Heart left ventricle (tissue), 16 donors: Measurements from ENCODE around the gene SNAPIN. TPM values are rescaled to one million over a fixed set of nuclear protein-coding genes. Genes with fewer than 3 reads are reported as not detected.

Experiments
- ATAC-seq, 4 donors: fragments of 200-7000 bp; cut with Tn5 transposase; one replicate each; pipeline ENCODE4 v1.9.1; 2020 to 2022; ENCODE audit warnings: moderate library complexity in 4 of 4, mild to moderate bottlenecking in 3 of 4, moderate number of reproducible peaks in 1 of 4
- DNase-seq, 5 donors: peaks; one replicate each; pipeline ENCODE4 v3.0.0-alpha.2; 2020
- H3K27ac ChIP-seq, 12 donors: fragments of 200-600 bp; sonication (generic) in 4 of 12; one replicate each; pipeline versions ENCODE4 v1.5.0 to v1.8.0; 2016 to 2022; ENCODE audit warnings: mild to moderate bottlenecking in 2 of 12
- H3K27me3 ChIP-seq, 9 donors: fragments of 200-600 bp; sonication (generic) in 2 of 9; one replicate each; pipeline versions ENCODE4 v1.5.1 to v1.8.0; 2016 to 2022; ENCODE audit warnings: mild to moderate bottlenecking in 3 of 9
- H3K36me3 ChIP-seq, 9 donors: fragments of 200-600 bp; sonication (generic) in 2 of 9; one replicate each; pipeline versions ENCODE4 v1.5.0 to v1.8.0; 2018 to 2022; ENCODE audit warnings: mild to moderate bottlenecking in 2 of 9
- H3K4me1 ChIP-seq, 12 donors: fragments of 200-600 bp; sonication (generic) in 4 of 12; one replicate each; pipeline versions ENCODE4 v1.5.0 to v1.8.0; 2016 to 2022; ENCODE audit warnings: mild to moderate bottlenecking in 3 of 12
- H3K4me3 ChIP-seq, 12 donors: fragments of 200-600 bp; sonication (generic) in 4 of 12; one replicate each; pipeline versions ENCODE4 v1.5.0 to v1.8.0; 2017 to 2022; ENCODE audit warnings: mild to moderate bottlenecking in 9 of 12, moderate library complexity in 4 of 12
- H3K9me3 ChIP-seq, 12 donors: fragments of 200-600 bp; sonication (generic) in 4 of 12; one replicate each; pipeline versions ENCODE4 v1.5.0 to v1.8.0; 2016 to 2022; ENCODE audit warnings: mild to moderate bottlenecking in 1 of 12
- POLR2A ChIP-seq, 2 donors: fragments of 450-650 bp; IDR thresholded peaks; one replicate each; pipeline ENCODE4 v1.6.1; 2017; ENCODE audit warnings: antibody characterized with exemption in 2 of 2, mild to moderate bottlenecking in 2 of 2, moderate library complexity in 2 of 2
- WGBS, 4 donors: extraction: QIAGEN DNeasy Blood & Tissue Kit in 2 of 4; methylation state at CpG; one replicate each; pipeline versions ENCODE4 v1.1.5 to v1.1.7; 2013 to 2018; 5-methylcytosine and 5-hydroxymethylcytosine counted together
- intact Hi-C, 10 donors: fragments of 100-400 bp; cut with DNase I; formaldehyde crosslinking; loops; one replicate each; pipeline versions ENCODE4 v1.11.1 to v1.14.2; 2022
- microRNA-seq, 4 donors: library from miRNA; unstranded; fragments of <30 nt; microRNA quantifications; one replicate each; pipeline versions ENCODE4 to v1.2.0, GENCODE V29; 2017 to 2020
- polyA plus RNA-seq, 2 donors: library from polyadenylated mRNA; stranded (reverse); fragments of 200-250 nt; gene quantifications; one replicate each; pipeline ENCODE4 v1.2.3, GENCODE V29; 2013
- total RNA-seq, 9 donors: library from RNA; depleted of rRNA in 2 of 9; stranded (reverse); fragments of >200 nt in 2 of 9; fragmentation: NEBNext Ultra II Directional in 3 of 9; extraction: Animal tissue kit (Norgen Biotek cat#: 25700) in 3 of 9; gene quantifications; one replicate each; pipeline versions ENCODE4 v1.1.0 to v1.2.4, GENCODE V29; 2016 to 2023
- TF ChIP-seq, protein P1 (sequence below), 12 donors: fragments of 200-600 bp; sonication (generic) in 4 of 12; IDR thresholded peaks; one replicate each; pipeline versions ENCODE4 v1.5.0 to v1.8.0; 2018 to 2022; ENCODE audit warnings: antibody characterized with exemption in 12 of 12, mild to moderate bottlenecking in 5 of 12
- donor health status: ischemic (EF 13 %, LVEDD 7.1; RV severe dilation, severe dysfunction).
- donor health status: healthy with polysubstance abuse.
- donor health status: DM: no; HTN: yes; CAD: no.
- donor health status: DM: no; HTN: no; CAD: no.
- donor health status: ischemic (EF 25% LVEDD 6.9; RV normal size, moderate dysfunction).
- donor health status: ischemic (EF 25% LVEDD 5.7; RV mildly dilated, moderate dysfunction).
- donor health status: healthy.
- donor health status: DM: yes; HTN: yes; CAD: no.
- donor health status: ischemic (EF 35%, LVEDD 5.7; RV mildly dilated, moderate dysfunction).
- donor health status: nonischemic (EF 11% LVEDD 7.7; RV severe dilation, severe dysfunction).
- donor health status: DM: yes; HTN: yes; CAD: no.
- donor health status: PGD.
- donor health status: ischemic (EF 29% LVEDD 5.4; RV normal size, mild dysfunction).
- donor health status: nonischemic (EF 23%, LVEDD 6.1; RV moderate dilation, normal function).

Gene SNAPIN
- total and polyA plus RNA-seq, 11 donors: 53.7 to 88.7 (median 67.9) TPM

GRCh38 chr1:153705484-153705883 is 47.0 kb downstream of the SNAPIN start:
- Histone ChIP-seq H3K27ac (no peak overlapping the region), H3K27me3 (no peaks in the 10 kb centered on the region), H3K9me3 (no peaks in the 10 kb centered on the region), H3K36me3 (no peaks in the 10 kb centered on the region), H3K4me3 (no peak overlapping the region), H3K4me1 (no peaks in the 10 kb centered on the region)
- ATAC-seq (no peak), DNase-seq (no peak)
- intact Hi-C loops: no loop called here
- WGBS, 4 donors: 92 to 97% (median 96%) methylated on average over 9 of the region's 9 CpGs
- TF ChIP-seq POLR2A (IDR thresholded peaks at IDR 0.05): no peak
- TF ChIP-seq, protein P1, sequence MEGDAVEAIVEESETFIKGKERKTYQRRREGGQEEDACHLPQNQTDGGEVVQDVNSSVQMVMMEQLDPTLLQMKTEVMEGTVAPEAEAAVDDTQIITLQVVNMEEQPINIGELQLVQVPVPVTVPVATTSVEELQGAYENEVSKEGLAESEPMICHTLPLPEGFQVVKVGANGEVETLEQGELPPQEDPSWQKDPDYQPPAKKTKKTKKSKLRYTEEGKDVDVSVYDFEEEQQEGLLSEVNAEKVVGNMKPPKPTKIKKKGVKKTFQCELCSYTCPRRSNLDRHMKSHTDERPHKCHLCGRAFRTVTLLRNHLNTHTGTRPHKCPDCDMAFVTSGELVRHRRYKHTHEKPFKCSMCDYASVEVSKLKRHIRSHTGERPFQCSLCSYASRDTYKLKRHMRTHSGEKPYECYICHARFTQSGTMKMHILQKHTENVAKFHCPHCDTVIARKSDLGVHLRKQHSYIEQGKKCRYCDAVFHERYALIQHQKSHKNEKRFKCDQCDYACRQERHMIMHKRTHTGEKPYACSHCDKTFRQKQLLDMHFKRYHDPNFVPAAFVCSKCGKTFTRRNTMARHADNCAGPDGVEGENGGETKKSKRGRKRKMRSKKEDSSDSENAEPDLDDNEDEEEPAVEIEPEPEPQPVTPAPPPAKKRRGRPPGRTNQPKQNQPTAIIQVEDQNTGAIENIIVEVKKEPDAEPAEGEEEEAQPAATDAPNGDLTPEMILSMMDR (IDR thresholded peaks at IDR 0.05): no peak

DNA sequence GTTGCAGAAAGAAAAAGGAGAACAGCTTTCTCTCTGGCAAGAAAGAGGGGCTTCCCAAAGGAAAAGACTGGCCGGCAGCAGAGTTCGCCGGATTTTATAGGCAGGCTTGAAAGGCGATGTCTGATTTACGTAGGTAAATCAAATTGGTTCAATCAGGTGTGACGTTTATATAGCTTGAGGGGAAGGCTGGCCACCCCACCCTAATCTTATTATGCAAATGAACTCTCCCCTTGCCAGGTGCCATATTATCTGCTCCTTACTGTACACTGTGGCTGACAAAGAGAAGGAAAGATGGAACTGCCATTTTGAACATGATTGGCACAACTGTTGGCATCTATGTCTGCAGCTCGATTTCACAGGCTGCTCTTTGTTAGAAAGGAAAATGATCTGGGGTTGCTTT is 52.5 kb downstream of the SNAPIN start:
- WGBS, 4 donors: 66 to 75% (median 72%) methylated on average over 7 of the region's 7 CpGs
- H3K27me3 ChIP-seq: peaks cover 0 to 3% (median 0%) of the 10 kb centered on the region in 9 donors
- no peak for DNase-seq
- no peaks in the 10 kb centered on the region for H3K36me3 ChIP-seq
- no peak for TF ChIP-seq POLR2A (IDR thresholded peaks at IDR 0.05)
- TF ChIP-seq, protein P1 (IDR thresholded peaks at IDR 0.05): no peak
- H3K27ac ChIP-seq: no peak overlapping the region
- no peaks in the 10 kb centered on the region for H3K4me1 ChIP-seq
- no peak for ATAC-seq
- H3K9me3 ChIP-seq: no peaks in the 10 kb centered on the region
- intact Hi-C loops: no loop called here
- H3K4me3 ChIP-seq: no peak overlapping the region

Small RNAs within 50 kb of the gene (microRNA-seq; reads per million reads assigned to microRNA genes)
- 0 reads per million in 4 donors for gene MIR8083

Other genes with a start within 250 kb of the SNAPIN start
- gene S100A7A, start 242.2 kb upstream of the SNAPIN start, total RNA-seq: not detected
- not detected for gene S100A7A, start 242.2 kb upstream of the SNAPIN start, polyA plus RNA-seq
- gene S100A7, start 198.1 kb upstream of the SNAPIN start, total RNA-seq: not detected
- gene S100A7, start 198.1 kb upstream of the SNAPIN start, polyA plus RNA-seq: not detected
- 100 to 1,000 TPM; 157 to 415 (median 301) TPM for gene S100A6, start 122.7 kb upstream of the SNAPIN start, total RNA-seq
- gene S100A6, start 122.7 kb upstream of the SNAPIN start, polyA plus RNA-seq: 1,000 to 10,000 TPM in 1 of 2 donors, 100 to 1,000 TPM in 1; 371 to 1,213 TPM
- gene S100A5, start 117.8 kb upstream of the SNAPIN start, total RNA-seq: not detected
- not detected for gene S100A5, start 117.8 kb upstream of the SNAPIN start, polyA plus RNA-seq
- 100 to 1,000 TPM in 4 of 9 donors, 10 to 100 TPM in 5; 56.9 to 214 (median 96.1) TPM for gene S100A4, start 112.9 kb upstream of the SNAPIN start, total RNA-seq
- gene S100A4, start 112.9 kb upstream of the SNAPIN start, polyA plus RNA-seq: 100 to 1,000 TPM; 214 to 398 TPM
- 1 to 10 TPM in 4 of 9 donors, under 1 TPM in 3, not detected in 2; 0.57 to 5.9 (median 1.1) TPM for gene S100A3, start 109.4 kb upstream of the SNAPIN start, total RNA-seq
- gene S100A3, start 109.4 kb upstream of the SNAPIN start, polyA plus RNA-seq: 1 to 10 TPM; 1.6 to 5.2 TPM
- 1 to 10 TPM in 8 of 9 donors, not detected in 1; 1.3 to 4.0 (median 2.4) TPM for gene S100A2, start 92.9 kb upstream of the SNAPIN start, total RNA-seq
- gene S100A2, start 92.9 kb upstream of the SNAPIN start, polyA plus RNA-seq: 1 to 10 TPM; 2.8 to 5.1 TPM
- 10 to 100 TPM; 37.2 to 92.6 (median 45.4) TPM for gene S100A16, start 45.6 kb upstream of the SNAPIN start, total RNA-seq
- gene S100A16, start 45.6 kb upstream of the SNAPIN start, polyA plus RNA-seq: 100 to 1,000 TPM in 1 of 2 donors, 10 to 100 TPM in 1; 72.6 to 233 TPM
- gene S100A14, start 42.4 kb upstream of the SNAPIN start, total RNA-seq: 1 to 10 TPM in 7 of 9 donors, under 1 TPM in 1, not detected in 1; 0.79 to 6.1 (median 3.9) TPM
- 1 to 10 TPM; 1.7 to 4.4 TPM for gene S100A14, start 42.4 kb upstream of the SNAPIN start, polyA plus RNA-seq
- 100 to 1,000 TPM in 7 of 9 donors, 10 to 100 TPM in 2; 98.1 to 189 (median 132) TPM for gene S100A13, start 31.2 kb upstream of the SNAPIN start, total RNA-seq
- gene S100A13, start 31.2 kb upstream of the SNAPIN start, polyA plus RNA-seq: 100 to 1,000 TPM; 173 to 272 TPM
- 1,000 to 10,000 TPM; 1,023 to 2,291 (median 2,114) TPM for gene S100A1, start 30.3 kb upstream of the SNAPIN start, total RNA-seq
- gene S100A1, start 30.3 kb upstream of the SNAPIN start, polyA plus RNA-seq: 1,000 to 10,000 TPM in 1 of 2 donors, 100 to 1,000 TPM in 1; 752 to 3,565 TPM
- 10 to 100 TPM; 48.4 to 92.0 (median 67.7) TPM for gene CHTOP, start 24.6 kb upstream of the SNAPIN start, total RNA-seq
- 10 to 100 TPM; 72.9 to 73.4 TPM for gene CHTOP, start 24.6 kb upstream of the SNAPIN start, polyA plus RNA-seq
- gene ILF2, start 12.3 kb downstream of the SNAPIN start, total RNA-seq: 10 to 100 TPM; 65.0 to 92.3 (median 74.2) TPM
- gene ILF2, start 12.3 kb downstream of the SNAPIN start, polyA plus RNA-seq: 100 to 1,000 TPM in 1 of 2 donors, 10 to 100 TPM in 1; 22.1 to 163 TPM
- 10 to 100 TPM in 6 of 9 donors, 1 to 10 TPM in 3; 7.1 to 26.9 (median 12.0) TPM for gene NPR1, start 20.0 kb downstream of the SNAPIN start, total RNA-seq
- gene NPR1, start 20.0 kb downstream of the SNAPIN start, polyA plus RNA-seq: 10 to 100 TPM; 12.2 to 26.6 TPM
- 10 to 100 TPM; 19.6 to 33.2 (median 30.7) TPM for gene INTS3, start 69.3 kb downstream of the SNAPIN start, total RNA-seq
- 10 to 100 TPM; 21.9 to 41.8 TPM for gene INTS3, start 69.3 kb downstream of the SNAPIN start, polyA plus RNA-seq
- gene SLC27A3, start 116.7 kb downstream of the SNAPIN start, total RNA-seq: 10 to 100 TPM in 5 of 9 donors, 1 to 10 TPM in 4; 7.9 to 37.1 (median 10.3) TPM
- gene SLC27A3, start 116.7 kb downstream of the SNAPIN start, polyA plus RNA-seq: 10 to 100 TPM; 18.4 to 29.4 TPM